ENCODE data around the gene CSDE1. TPM values are rescaled to one million over a fixed set of nuclear protein-coding genes. Genes with fewer than 3 reads are reported as not detected.
"Not testable (repeated sequence)": the region's sequence is repeated elsewhere in the genome, so short reads cannot be mapped to it uniquely, and the experiment has no call there.

CSDE1 gene
- 100 to 1,000 TPM; 458 to 553 TPM for total RNA-seq

- Mint-ChIP-seq H3K9me3 (ENCODE audit: low read depth) (peaks cover 3% of the 10 kb centered on the region), H3K4me1 (peaks cover 53% of the 10 kb centered on the region), H3K36me3 (ENCODE audit: low read depth) (peaks cover 33% of the 10 kb centered on the region), H3K27me3 (no peaks in the 10 kb centered on the region), H3K4me3 (peak within 1 kb of the TSS; percentile 99), H3K27ac (peak within 1 kb of the TSS; percentile 99)
- intact Hi-C loops (cut with DNase I, micrococcal nuclease): loop anchor here (1.0 to 5.0 kb wide), 16 partner anchors 17 to 1800 kb away; partner anchors contain the start of genes BCAS2 (in 2 of the 2), NRAS (in 2 of the 2), SIKE1 (in 2 of the 2) and TRIM33 (in 2 of the 2)
- CTCF ChIA-PET: interaction anchor here (0.5 to 1.0 kb wide), 4 partner anchors 11 to 1218 kb away, joined by 3 to 4 read pairs (median 4); no protein-coding TSS in a partner anchor
- DNase-seq: peak; percentile 98
- peak; percentile 87 for ATAC-seq
- POLR2A ChIA-PET: interaction anchor here (0.6 to 1.5 kb wide), 5 partner anchors 11 to 247 kb away, joined by 3 to 4 read pairs (median 4); partner anchors contain the start of gene TRIM33
Observed at GRCh38 chr1:114757455-114758255, at the start of gene CSDE1. Gene CSDE1, minus strand, starts transcription at chr1:114757984. Its CDS starts 18,094 bp downstream, at chr1:114739890.

- H3K4me1 Mint-ChIP-seq; H3K27ac Mint-ChIP-seq; H3K36me3 Mint-ChIP-seq (ENCODE audit: low read depth); H3K9me3 Mint-ChIP-seq (ENCODE audit: low read depth); POLR2A ChIA-PET; H3K4me3 Mint-ChIP-seq; DNase-seq; intact Hi-C loops (cut with DNase I, micrococcal nuclease); ATAC-seq; CTCF ChIA-PET: not testable (repeated sequence)
- peaks cover 17% of the 10 kb centered on the region for H3K27me3 Mint-ChIP-seq
Observed at GRCh38 chr1:114804449-114804848, 46.7 kb upstream of the CSDE1 start.

- no peaks in the 10 kb centered on the region for H3K9me3 Mint-ChIP-seq (ENCODE audit: low read depth)
- no peaks in the 10 kb centered on the region for H3K36me3 Mint-ChIP-seq (ENCODE audit: low read depth)
- ATAC-seq (peak; percentile 42), DNase-seq (no peak)
- H3K4me3 Mint-ChIP-seq: no peak overlapping the region
- H3K27me3 Mint-ChIP-seq: peaks cover 19% of the 10 kb centered on the region
- H3K27ac Mint-ChIP-seq: no peak overlapping the region
- no peaks in the 10 kb centered on the region for H3K4me1 Mint-ChIP-seq
- ChIA-PET POLR2A (no interaction called here), CTCF (no interaction called here)
- intact Hi-C loops (cut with DNase I, micrococcal nuclease): loop anchor here in 1 of 2 experiments (2.0 kb wide), 1 partner anchor 20 kb away; no protein-coding TSS in a partner anchor
Observed at GRCh38 chr1:114803001-114803400, 45.2 kb upstream of the CSDE1 start.

- DNase-seq: no peak
- H3K4me1 Mint-ChIP-seq: no peaks in the 10 kb centered on the region
- CTCF ChIA-PET: interaction anchor here (0.7 kb wide), 2 partner anchors 919 to 1104 kb away, joined by 3 to 4 read pairs; no protein-coding TSS in a partner anchor
- H3K9me3 Mint-ChIP-seq (ENCODE audit: low read depth): no peaks in the 10 kb centered on the region
- no peak for ATAC-seq
- H3K36me3 Mint-ChIP-seq (ENCODE audit: low read depth): no peaks in the 10 kb centered on the region
- H3K27ac Mint-ChIP-seq: no peak overlapping the region
- H3K27me3 Mint-ChIP-seq: peaks cover 18% of the 10 kb centered on the region
- intact Hi-C loops (cut with DNase I, micrococcal nuclease): no loop called here
- no peak overlapping the region for H3K4me3 Mint-ChIP-seq
- POLR2A ChIA-PET: no interaction called here
Observed at GRCh38 chr1:114794038-114794437, 36.3 kb upstream of the CSDE1 start.

GRCh38 chr1:114790581-114790980, 32.8 kb upstream of the CSDE1 start:
- ATAC-seq; DNase-seq; intact Hi-C loops (cut with DNase I, micrococcal nuclease): not testable (repeated sequence)

GRCh38 chr1:114786440-114786839, 28.7 kb upstream of the CSDE1 start:
- H3K4me1 Mint-ChIP-seq; DNase-seq; ATAC-seq; H3K36me3 Mint-ChIP-seq (ENCODE audit: low read depth); H3K27ac Mint-ChIP-seq; H3K4me3 Mint-ChIP-seq; intact Hi-C loops (cut with DNase I, micrococcal nuclease); POLR2A ChIA-PET: not testable (repeated sequence)
- Mint-ChIP-seq H3K27me3 (peaks cover 12% of the 10 kb centered on the region), H3K9me3 (ENCODE audit: low read depth) (peaks cover 16% of the 10 kb centered on the region)
- CTCF ChIA-PET: interaction anchor here (0.6 kb wide), 1 partner anchor 331 kb away, joined by 4 read pairs; no protein-coding TSS in a partner anchor

More at GRCh38 chr1:114790581-114790980, 32.8 kb upstream of the CSDE1 start:
- Mint-ChIP-seq H3K9me3 (ENCODE audit: low read depth) (peaks cover 16% of the 10 kb centered on the region), H3K27me3 (peaks cover 18% of the 10 kb centered on the region)
- H3K4me1 Mint-ChIP-seq; H3K27ac Mint-ChIP-seq; CTCF ChIA-PET; H3K36me3 Mint-ChIP-seq (ENCODE audit: low read depth); H3K4me3 Mint-ChIP-seq; POLR2A ChIA-PET: not testable (repeated sequence)

GRCh38 chr1:114782476-114782875, 24.7 kb upstream of the CSDE1 start:
- Mint-ChIP-seq H3K36me3 (ENCODE audit: low read depth) (peaks cover 25% of the 10 kb centered on the region), H3K27me3 (peaks cover 7% of the 10 kb centered on the region), H3K27ac (no peak overlapping the region), H3K4me3 (no peak overlapping the region), H3K4me1 (peaks cover 21% of the 10 kb centered on the region), H3K9me3 (ENCODE audit: low read depth) (peaks cover 14% of the 10 kb centered on the region)
- DNase-seq: no peak
- ChIA-PET CTCF (interaction anchor here (0.9 to 1.2 kb wide), 2 partner anchors 43 to 66 kb away, joined by 3 read pairs; no protein-coding TSS in a partner anchor), POLR2A (no interaction called here)
- no peak for ATAC-seq
- intact Hi-C loops (cut with DNase I, micrococcal nuclease): loop anchor here in 1 of 2 experiments (2.0 kb wide), 1 partner anchor 20 kb away; no protein-coding TSS in a partner anchor

- Mint-ChIP-seq H3K27ac (peak within 1 kb of the TSS; percentile 97), H3K4me3 (peak within 1 kb of the TSS; percentile 100), H3K27me3 (no peaks in the 10 kb centered on the region), H3K4me1 (peaks cover 21% of the 10 kb centered on the region), H3K36me3 (ENCODE audit: low read depth) (peaks cover 27% of the 10 kb centered on the region), H3K9me3 (ENCODE audit: low read depth) (no peaks in the 10 kb centered on the region)
- CTCF ChIA-PET: interaction anchor here (0.6 to 1.2 kb wide), 2 partner anchors 65 to 1708 kb away, joined by 3 to 4 read pairs; no protein-coding TSS in a partner anchor
- POLR2A ChIA-PET: interaction anchor here (0.6 to 1.0 kb wide), 3 partner anchors 64 to 139 kb away, joined by 3 to 5 read pairs (median 4); partner anchors contain the start of gene NRAS
- ATAC-seq: peak; percentile 100
- intact Hi-C loops (cut with DNase I, micrococcal nuclease): loop anchor here (1.0 to 2.0 kb wide), 8 partner anchors 22 to 434 kb away; partner anchors contain the start of genes NRAS (in 2 of the 2), BCAS2 (in 1 of the 2), CSDE1 (in 1 of the 2) and DENND2C (in 1 of the 2)
- peak; percentile 96 for DNase-seq
Observed at GRCh38 chr1:114780344-114781226, 22.8 kb upstream of the CSDE1 start, which contains the start of gene SIKE1. Gene SIKE1, minus strand, starts transcription at chr1:114780685. Its CDS starts 78 bp downstream, at chr1:114780607.

- H3K27me3 Mint-ChIP-seq: no peaks in the 10 kb centered on the region
- H3K4me3 Mint-ChIP-seq: peak overlapping the region; percentile 100
- H3K36me3 Mint-ChIP-seq (ENCODE audit: low read depth): peaks cover 29% of the 10 kb centered on the region
- peak overlapping the region; percentile 97 for H3K27ac Mint-ChIP-seq
- DNase-seq (no peak), ATAC-seq (no peak)
- ChIA-PET CTCF (interaction anchor here (1.2 kb wide), 1 partner anchor 64 kb away, joined by 4 read pairs; no protein-coding TSS in a partner anchor), POLR2A (no interaction called here)
- no peaks in the 10 kb centered on the region for H3K9me3 Mint-ChIP-seq (ENCODE audit: low read depth)
- H3K4me1 Mint-ChIP-seq: peaks cover 21% of the 10 kb centered on the region
- intact Hi-C loops (cut with DNase I, micrococcal nuclease): loop anchor here (1.0 to 2.0 kb wide), 8 partner anchors 21 to 433 kb away; partner anchors contain the start of genes NRAS (in 2 of the 2), BCAS2 (in 1 of the 2), CSDE1 (in 1 of the 2) and DENND2C (in 1 of the 2)
Observed at GRCh38 chr1:114779722-114780121, 21.9 kb upstream of the CSDE1 start.

GRCh38 chr1:114776726-114777125, 18.9 kb upstream of the CSDE1 start:
- ATAC-seq; DNase-seq; H3K27ac Mint-ChIP-seq; H3K27me3 Mint-ChIP-seq; H3K4me3 Mint-ChIP-seq; H3K9me3 Mint-ChIP-seq (ENCODE audit: low read depth); CTCF ChIA-PET; POLR2A ChIA-PET; intact Hi-C loops (cut with DNase I, micrococcal nuclease): not testable (repeated sequence)
- Mint-ChIP-seq H3K36me3 (ENCODE audit: low read depth) (peaks cover 38% of the 10 kb centered on the region), H3K4me1 (peaks cover 21% of the 10 kb centered on the region)
